ENCODE results near the gene EHD4.
A peak's percentile ranks its signal among the peaks of the same experiment; 100 is the strongest.

The EHD4 gene

GRCh38 chr15:41881550-41881919 lies 90.8 kb downstream of the EHD4 start:
- no peak for DNase-seq (ENCODE audit: low spot score)

GRCh38 chr15:41881086-41881485 lies 91.3 kb downstream of the EHD4 start:
- no peak for DNase-seq (ENCODE audit: low spot score)

- no peak for DNase-seq (ENCODE audit: low spot score)
Observed at GRCh38 chr15:41880156-41880877, 92.0 kb downstream of the EHD4 start.

- DNase-seq (ENCODE audit: low spot score), result no peak
Observed at GRCh38 chr15:41879321-41879845, 93.0 kb downstream of the EHD4 start.

GRCh38 chr15:41878355-41878699 lies 94.0 kb downstream of the EHD4 start:
- DNase-seq (ENCODE audit: low spot score), result no peak

GRCh38 chr15:41877631-41878354 lies 94.6 kb downstream of the EHD4 start:
- no peak for DNase-seq (ENCODE audit: low spot score)

- no peak for DNase-seq (ENCODE audit: low spot score)
Observed at GRCh38 chr15:41876689-41877088, 95.7 kb downstream of the EHD4 start.

- no peak for DNase-seq (ENCODE audit: low spot score)
Observed at GRCh38 chr15:41876007-41876406, 96.3 kb downstream of the EHD4 start.

GRCh38 chr15:41874736-41875135 lies 97.6 kb downstream of the EHD4 start:
- no peak for DNase-seq (ENCODE audit: low spot score)

- DNase-seq (ENCODE audit: low spot score), result no peak
Observed at GRCh38 chr15:41873711-41874110, 98.6 kb downstream of the EHD4 start.

- no peak for DNase-seq (ENCODE audit: low spot score)
Observed at GRCh38 chr15:41872166-41872747, 100.1 kb downstream of the EHD4 start.

GRCh38 chr15:41871175-41871905 lies 101.0 kb downstream of the EHD4 start:
- no peak for DNase-seq (ENCODE audit: low spot score)

- no peak for DNase-seq (ENCODE audit: low spot score)
Observed at GRCh38 chr15:41870689-41871081, 101.7 kb downstream of the EHD4 start.

GRCh38 chr15:41869770-41870688 lies 102.3 kb downstream of the EHD4 start:
- no peak for DNase-seq (ENCODE audit: low spot score)

GRCh38 chr15:41868321-41868720 lies 104.0 kb downstream of the EHD4 start:
- DNase-seq (ENCODE audit: low spot score), result no peak

- no peak for DNase-seq (ENCODE audit: low spot score)
Observed at GRCh38 chr15:41866872-41867579, 105.3 kb downstream of the EHD4 start.

GRCh38 chr15:41866263-41866703 lies 106.1 kb downstream of the EHD4 start:
- peak; percentile 63 for DNase-seq (ENCODE audit: low spot score)

- DNase-seq (ENCODE audit: low spot score), result no peak
Observed at GRCh38 chr15:41865490-41866055, 106.8 kb downstream of the EHD4 start.

GRCh38 chr15:41862515-41863116 lies 109.7 kb downstream of the EHD4 start:
- DNase-seq (ENCODE audit: low spot score), result no peak

All from SK-N-DZ (cell line).